ENCODE data around the gene TIMP2.

Gene TIMP2

DNA sequence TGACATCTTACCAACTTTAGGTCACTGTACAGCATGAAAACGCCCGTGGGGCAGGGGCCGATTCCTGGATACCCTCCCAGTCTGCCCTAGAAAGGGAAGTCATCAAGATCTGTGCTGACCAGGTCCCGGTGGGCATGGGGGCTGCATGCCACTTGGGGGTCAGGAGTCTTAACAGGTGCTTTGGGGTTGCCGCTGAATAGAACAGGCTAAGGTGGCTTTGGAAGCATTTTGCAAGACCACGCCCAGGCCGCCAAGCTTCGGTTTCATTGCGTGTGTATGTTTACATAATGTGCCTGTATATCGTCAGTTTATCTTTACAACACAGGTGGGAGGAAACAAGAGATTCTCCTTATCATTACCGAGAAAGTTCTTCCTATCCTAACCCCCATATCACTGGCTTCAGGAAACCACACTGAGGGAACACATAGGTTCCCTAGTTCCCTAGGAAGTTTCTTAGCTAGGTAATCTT is 71.2 kb downstream of the TIMP2 start:
- H3K27me3 ChIP-seq (ENCODE audit: control insufficient read depth, insufficient read depth, low read length) = no peaks in the 10 kb centered on the region
- no peaks in the 10 kb centered on the region for H3K4me1 ChIP-seq (ENCODE audit: control insufficient read depth, insufficient read depth, low read length)
- no peaks in the 10 kb centered on the region for H3K9me3 ChIP-seq (replicated peaks; ENCODE audit: low read length)
- no peak overlapping the region for H3K4me3 ChIP-seq (ENCODE audit: low read length)
- H3K9ac ChIP-seq (ENCODE audit: low read depth, low read length) = no peak overlapping the region
- peaks cover 47% of the 10 kb centered on the region for H3K36me3 ChIP-seq (ENCODE audit: insufficient read depth, low read length)
- H3K4me2 ChIP-seq (ENCODE audit: low read length) = no peak overlapping the region

DNA sequence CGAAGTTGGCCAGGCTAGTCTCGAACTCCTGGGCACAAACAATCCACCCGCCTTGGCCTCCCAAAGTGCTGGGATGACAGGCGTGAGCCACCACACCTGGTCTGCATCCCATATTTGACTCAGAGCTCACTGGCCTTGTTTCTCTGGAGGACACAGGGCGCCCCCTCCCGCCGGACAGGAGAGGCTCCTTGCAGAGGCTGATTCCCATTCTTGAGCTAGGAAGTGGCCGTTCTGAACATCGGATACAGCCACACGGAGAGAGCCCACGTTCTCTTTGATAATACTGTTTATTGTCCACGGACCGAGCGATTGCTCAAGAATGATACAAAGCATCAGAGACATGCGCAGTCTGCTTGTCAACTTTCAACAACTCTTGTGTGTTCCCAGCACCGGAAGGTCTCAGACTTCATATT is 72.5 kb downstream of the TIMP2 start:
- Histone ChIP-seq H3K4me2 (ENCODE audit: low read length) (no peak overlapping the region), H3K4me1 (ENCODE audit: control insufficient read depth, insufficient read depth, low read length) (no peaks in the 10 kb centered on the region), H3K36me3 (ENCODE audit: insufficient read depth, low read length) (peaks cover 47% of the 10 kb centered on the region)

DNA sequence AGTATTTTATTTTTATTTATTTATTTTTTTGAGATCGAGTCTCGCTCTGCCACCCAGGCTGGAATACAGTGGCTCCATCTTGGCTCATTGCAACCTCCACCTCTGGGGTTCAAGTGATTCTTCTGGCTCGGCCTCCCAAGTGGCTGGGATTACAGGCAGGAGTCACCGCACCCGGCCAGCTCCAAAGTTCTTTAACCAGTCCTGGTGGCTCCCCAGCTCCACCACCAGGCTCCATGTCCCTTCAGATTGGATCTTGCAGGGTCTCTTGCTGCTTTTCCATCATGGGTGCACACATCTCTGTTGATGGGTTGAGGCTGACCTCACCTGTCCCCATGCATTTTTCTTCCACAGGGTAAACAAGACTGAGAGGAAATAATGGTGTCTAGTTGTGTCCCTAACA is 76.2 kb downstream of the TIMP2 start:
- Histone ChIP-seq H3K9ac (ENCODE audit: low read depth, low read length) (no peak overlapping the region), H3K27me3 (ENCODE audit: control insufficient read depth, insufficient read depth, low read length) (no peaks in the 10 kb centered on the region), H3K4me3 (ENCODE audit: low read length) (no peak overlapping the region), H3K9me3 (replicated peaks; ENCODE audit: low read length) (no peaks in the 10 kb centered on the region), H3K36me3 (ENCODE audit: insufficient read depth, low read length) (peaks cover 16% of the 10 kb centered on the region), H3K4me1 (ENCODE audit: control insufficient read depth, insufficient read depth, low read length) (no peaks in the 10 kb centered on the region), H3K4me2 (ENCODE audit: low read length) (no peak overlapping the region)

More for the DNA sequence above, 72.5 kb downstream of the TIMP2 start:
- Histone ChIP-seq H3K27me3 (ENCODE audit: control insufficient read depth, insufficient read depth, low read length) (no peaks in the 10 kb centered on the region), H3K9ac (ENCODE audit: low read depth, low read length) (no peak overlapping the region), H3K9me3 (replicated peaks; ENCODE audit: low read length) (no peaks in the 10 kb centered on the region), H3K4me3 (ENCODE audit: low read length) (no peak overlapping the region)

DNA sequence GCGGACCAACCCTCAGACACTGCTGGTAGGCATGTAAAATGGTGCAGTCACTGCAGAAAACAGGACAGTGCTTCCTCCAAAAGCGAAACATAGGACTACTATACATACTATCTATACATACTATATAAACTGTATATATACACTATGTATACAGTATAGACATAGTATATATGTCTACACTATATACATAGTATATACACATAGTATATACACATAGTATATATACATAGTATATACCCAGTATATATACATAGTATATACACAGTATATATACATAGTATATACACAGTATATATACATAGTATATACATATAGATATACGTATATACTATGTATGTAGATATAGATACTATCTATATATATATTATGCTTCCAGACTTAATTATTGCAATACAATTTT is 78.1 kb downstream of the TIMP2 start:
- H3K4me1 ChIP-seq (ENCODE audit: control insufficient read depth, insufficient read depth, low read length) = no peaks in the 10 kb centered on the region
- no peaks in the 10 kb centered on the region for H3K9me3 ChIP-seq (replicated peaks; ENCODE audit: low read length)
- H3K4me3 ChIP-seq (ENCODE audit: low read length) = no peak overlapping the region
- no peaks in the 10 kb centered on the region for H3K27me3 ChIP-seq (ENCODE audit: control insufficient read depth, insufficient read depth, low read length)
- H3K9ac ChIP-seq (ENCODE audit: low read depth, low read length) = no peak overlapping the region
- no peak overlapping the region for H3K4me2 ChIP-seq (ENCODE audit: low read length)
- H3K36me3 ChIP-seq (ENCODE audit: insufficient read depth, low read length) = no peaks in the 10 kb centered on the region

DNA sequence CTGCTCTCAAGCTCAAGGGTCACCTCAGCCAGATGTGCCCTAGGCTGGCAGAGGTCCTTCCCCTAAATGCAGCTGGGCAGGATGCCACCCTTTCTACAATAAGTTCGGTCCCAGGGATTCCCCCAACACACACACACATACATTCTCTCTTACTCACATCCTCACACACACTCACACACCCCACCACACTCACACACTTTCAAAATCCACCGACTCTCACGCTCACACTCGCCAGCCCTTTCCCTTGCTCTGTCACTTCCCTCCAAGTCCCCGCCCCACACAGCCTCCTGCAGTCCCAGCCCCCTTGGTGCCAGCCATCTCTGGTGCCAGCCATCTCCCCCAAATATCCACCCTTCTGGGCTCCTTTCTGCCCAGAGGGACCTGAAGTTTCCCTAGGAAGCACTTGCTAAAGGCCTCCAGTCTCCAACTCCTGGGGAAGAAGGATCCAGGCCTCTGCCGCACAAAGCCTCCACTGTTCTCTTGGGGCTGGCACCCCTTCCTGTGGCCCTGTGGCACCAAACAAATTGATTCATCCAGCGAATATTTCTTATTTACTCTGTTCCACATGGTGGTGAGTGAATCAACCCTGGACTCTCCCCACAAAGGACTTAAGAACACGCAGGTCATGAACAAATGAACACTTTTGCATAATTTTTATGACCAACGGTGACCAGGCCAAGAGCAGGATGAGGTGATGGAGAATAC is 80.7 kb downstream of the TIMP2 start:
- H3K4me3 ChIP-seq (ENCODE audit: low read length) = no peak overlapping the region

DNA sequence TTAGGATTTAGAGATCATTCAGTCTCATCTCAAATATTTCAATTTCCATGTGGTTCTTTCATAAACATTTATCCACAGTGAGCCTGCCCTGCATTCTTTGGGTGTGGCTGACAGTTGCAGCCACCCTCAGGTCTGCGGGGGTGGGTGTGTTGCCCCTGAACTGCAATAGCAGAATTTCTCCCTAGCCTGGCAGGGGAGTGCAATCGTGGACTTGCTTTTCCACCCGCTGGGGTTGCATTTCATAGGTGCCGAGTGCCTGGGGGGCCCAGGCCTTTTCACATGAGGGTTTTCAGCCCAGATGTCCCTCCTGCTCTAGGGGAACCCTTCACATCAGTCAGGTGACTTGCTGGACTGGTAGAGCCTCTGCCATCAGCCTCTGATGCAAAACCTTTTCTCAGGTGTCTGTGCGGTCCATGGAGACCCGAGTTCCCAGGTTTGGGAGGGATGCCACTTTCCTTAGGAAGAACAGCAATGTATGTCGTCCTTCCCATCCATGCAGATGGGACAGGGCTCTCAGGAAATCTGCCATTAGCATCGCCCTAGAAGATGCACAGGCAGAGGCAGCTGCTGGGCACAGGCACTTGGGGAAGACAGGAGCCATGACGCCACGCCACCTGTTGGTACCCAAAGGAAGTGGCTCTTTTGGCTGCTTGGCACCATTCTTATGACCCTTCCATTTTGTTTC is 82.2 kb downstream of the TIMP2 start:
- Histone ChIP-seq H3K4me1 (ENCODE audit: control insufficient read depth, insufficient read depth, low read length) (peaks cover 18% of the 10 kb centered on the region), H3K4me2 (ENCODE audit: low read length) (no peak overlapping the region), H3K9me3 (replicated peaks; ENCODE audit: low read length) (no peaks in the 10 kb centered on the region), H3K36me3 (ENCODE audit: insufficient read depth, low read length) (no peaks in the 10 kb centered on the region), H3K4me3 (ENCODE audit: low read length) (no peak overlapping the region), H3K27me3 (ENCODE audit: control insufficient read depth, insufficient read depth, low read length) (no peaks in the 10 kb centered on the region), H3K9ac (ENCODE audit: low read depth, low read length) (no peak overlapping the region)

More for the DNA sequence above, 80.7 kb downstream of the TIMP2 start:
- Histone ChIP-seq H3K9me3 (replicated peaks; ENCODE audit: low read length) (no peaks in the 10 kb centered on the region), H3K4me1 (ENCODE audit: control insufficient read depth, insufficient read depth, low read length) (peaks cover 6% of the 10 kb centered on the region), H3K9ac (ENCODE audit: low read depth, low read length) (no peak overlapping the region), H3K27me3 (ENCODE audit: control insufficient read depth, insufficient read depth, low read length) (no peaks in the 10 kb centered on the region), H3K4me2 (ENCODE audit: low read length) (no peak overlapping the region), H3K36me3 (ENCODE audit: insufficient read depth, low read length) (no peaks in the 10 kb centered on the region)

DNA sequence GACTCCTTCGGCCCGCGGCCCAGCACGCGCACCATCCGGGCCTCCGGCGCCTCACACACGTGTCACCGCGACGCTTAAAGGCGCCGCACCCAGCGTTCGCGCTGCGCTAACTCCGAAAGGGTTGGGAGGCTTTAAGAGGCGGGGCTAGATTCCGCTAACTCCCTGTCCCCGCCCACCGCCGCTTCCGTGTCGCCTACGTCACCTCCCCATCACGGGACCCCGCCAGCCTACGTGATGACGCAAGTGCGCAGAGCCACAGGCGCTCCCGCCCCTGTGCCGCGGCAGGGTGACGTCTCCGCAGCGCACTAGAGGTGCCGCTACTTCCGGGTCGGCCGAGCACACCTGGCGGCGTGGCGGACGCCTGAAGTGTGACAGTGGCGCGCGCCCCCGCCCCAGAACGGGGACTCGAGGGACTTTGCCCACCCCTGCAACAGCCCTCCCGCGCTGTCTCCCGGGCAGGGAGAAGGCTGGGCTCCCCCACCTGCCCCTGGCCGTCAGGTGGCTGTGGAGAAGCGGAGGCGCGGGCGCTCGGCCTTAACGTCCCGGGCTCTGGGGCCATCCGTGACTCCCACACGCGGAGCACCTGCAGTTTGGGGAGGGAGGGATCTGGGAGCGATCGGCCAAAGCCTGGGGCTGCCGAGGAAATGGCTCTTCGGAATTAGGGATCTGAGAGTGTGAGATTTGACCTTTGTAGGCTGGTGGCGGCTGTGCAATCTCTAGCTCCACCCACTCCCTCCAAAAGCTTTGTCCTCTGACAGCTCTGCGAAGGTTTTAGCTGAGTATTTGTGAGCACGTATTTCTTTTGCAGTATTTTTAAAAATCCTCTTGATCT is 84.2 kb downstream of the TIMP2 start, which contains the start of gene USP36:
Gene USP36 (minus strand): TSS at position 35 of the 832 bp plus-strand sequence. CDS start 4,451 bp downstream, outside the sequence.
- peak within 1 kb of the TSS; percentile 96 for H3K4me2 ChIP-seq (ENCODE audit: low read length)
- H3K9me3 ChIP-seq (replicated peaks; ENCODE audit: low read length) = no peaks in the 10 kb centered on the region
- H3K9ac ChIP-seq (ENCODE audit: low read depth, low read length) = peak within 1 kb of the TSS; percentile 98
- H3K36me3 ChIP-seq (ENCODE audit: insufficient read depth, low read length) = peaks cover 20% of the 10 kb centered on the region
- H3K27me3 ChIP-seq (ENCODE audit: control insufficient read depth, insufficient read depth, low read length) = no peaks in the 10 kb centered on the region
- H3K4me1 ChIP-seq (ENCODE audit: control insufficient read depth, insufficient read depth, low read length) = peaks cover 25% of the 10 kb centered on the region
- peak within 1 kb of the TSS; percentile 90 for H3K4me3 ChIP-seq (ENCODE audit: low read length)

DNA sequence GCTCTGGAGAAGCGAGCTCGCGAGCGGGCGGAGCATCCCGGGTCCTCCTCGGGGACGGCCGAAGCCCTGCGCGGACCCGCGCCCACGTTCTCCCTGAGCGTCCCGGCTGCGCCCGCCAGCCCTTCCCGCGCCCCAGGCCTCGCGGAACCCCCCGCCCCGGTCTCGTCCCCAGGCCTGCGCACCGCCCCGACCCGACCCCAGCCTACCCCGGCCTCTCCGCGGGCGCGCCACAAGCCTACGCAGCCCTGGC is 84.7 kb downstream of the TIMP2 start:
- H3K27me3 ChIP-seq (ENCODE audit: control insufficient read depth, insufficient read depth, low read length) = no peaks in the 10 kb centered on the region
- H3K4me1 ChIP-seq (ENCODE audit: control insufficient read depth, insufficient read depth, low read length) = peaks cover 25% of the 10 kb centered on the region
- peak overlapping the region; percentile 98 for H3K9ac ChIP-seq (ENCODE audit: low read depth, low read length)
- H3K9me3 ChIP-seq (replicated peaks; ENCODE audit: low read length) = no peaks in the 10 kb centered on the region
- peak overlapping the region; percentile 90 for H3K4me3 ChIP-seq (ENCODE audit: low read length)
- H3K36me3 ChIP-seq (ENCODE audit: insufficient read depth, low read length) = peaks cover 25% of the 10 kb centered on the region
- peak overlapping the region; percentile 96 for H3K4me2 ChIP-seq (ENCODE audit: low read length)

DNA sequence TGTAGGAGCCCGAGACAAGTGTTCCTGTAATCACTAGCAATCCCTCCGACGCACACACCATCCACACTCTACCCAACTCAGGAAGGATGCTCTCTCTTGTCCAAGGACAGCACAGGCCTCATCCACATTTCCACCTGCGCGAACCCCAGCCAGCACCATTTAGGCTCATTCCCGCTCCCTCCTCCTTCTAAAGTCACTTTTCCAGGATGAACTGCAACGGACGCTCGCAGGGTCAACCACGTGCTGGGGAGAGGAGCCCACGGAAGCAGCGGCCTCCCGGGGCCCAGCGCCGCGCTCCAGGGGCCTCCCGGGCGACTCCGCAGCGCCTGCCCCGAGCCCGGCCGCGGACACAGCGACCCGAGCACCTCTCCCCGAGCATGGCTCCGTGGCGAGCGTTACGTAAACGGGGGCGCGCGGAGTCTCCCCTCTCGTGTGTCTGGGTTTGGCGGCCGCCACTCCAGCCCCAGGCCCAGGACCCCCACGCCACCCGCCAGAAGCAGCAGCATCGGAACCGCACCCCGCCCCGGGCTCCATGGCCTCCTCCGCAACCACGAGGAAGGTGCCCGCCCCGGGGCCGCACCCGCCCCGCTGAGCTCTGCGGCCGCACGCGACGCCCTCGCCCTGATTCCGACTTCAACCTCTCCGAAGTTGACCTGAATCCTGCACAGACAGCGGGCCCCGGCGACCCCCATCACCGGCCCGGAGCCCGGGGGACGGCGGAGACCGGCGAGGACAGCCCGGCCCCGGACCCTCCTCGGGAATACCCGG is 85.2 kb downstream of the TIMP2 start:
- Histone ChIP-seq H3K9me3 (replicated peaks; ENCODE audit: low read length) (no peaks in the 10 kb centered on the region), H3K4me2 (ENCODE audit: low read length) (peak overlapping the region; percentile 96), H3K4me1 (ENCODE audit: control insufficient read depth, insufficient read depth, low read length) (peaks cover 25% of the 10 kb centered on the region), H3K36me3 (ENCODE audit: insufficient read depth, low read length) (peaks cover 31% of the 10 kb centered on the region), H3K27me3 (ENCODE audit: control insufficient read depth, insufficient read depth, low read length) (no peaks in the 10 kb centered on the region), H3K9ac (ENCODE audit: low read depth, low read length) (peak overlapping the region; percentile 98), H3K4me3 (ENCODE audit: low read length) (peak overlapping the region; percentile 90)

DNA sequence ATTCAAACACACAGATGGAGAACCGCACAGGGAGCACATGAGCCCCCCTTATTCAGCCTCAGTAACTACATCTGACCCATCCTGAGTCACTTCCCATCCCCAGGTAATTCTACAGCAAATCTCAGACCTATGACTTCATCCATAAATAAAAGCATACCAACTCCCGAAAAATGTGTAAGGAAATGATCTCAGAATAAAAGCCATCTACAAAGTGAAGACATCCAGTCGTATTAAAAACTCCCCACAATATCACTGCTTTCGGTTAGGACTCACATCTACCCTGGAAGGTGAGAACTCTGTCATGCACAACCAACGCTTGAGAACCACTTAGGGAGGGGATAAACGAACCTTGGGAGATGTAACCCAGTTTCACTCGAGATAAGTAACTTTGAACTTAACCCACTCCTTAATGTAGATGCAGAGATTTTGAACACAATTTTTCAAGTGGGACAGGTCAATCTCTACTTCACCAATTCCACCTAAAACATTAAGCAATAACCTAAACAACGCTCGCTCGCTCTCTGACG is 85.9 kb downstream of the TIMP2 start:
- peaks cover 35% of the 10 kb centered on the region for H3K36me3 ChIP-seq (ENCODE audit: insufficient read depth, low read length)
- peaks cover 25% of the 10 kb centered on the region for H3K4me1 ChIP-seq (ENCODE audit: control insufficient read depth, insufficient read depth, low read length)
- H3K9ac ChIP-seq (ENCODE audit: low read depth, low read length) = peak overlapping the region; percentile 98
- no peaks in the 10 kb centered on the region for H3K27me3 ChIP-seq (ENCODE audit: control insufficient read depth, insufficient read depth, low read length)
- H3K9me3 ChIP-seq (replicated peaks; ENCODE audit: low read length) = no peaks in the 10 kb centered on the region
- H3K4me3 ChIP-seq (ENCODE audit: low read length) = peak overlapping the region; percentile 90
- peak overlapping the region; percentile 96 for H3K4me2 ChIP-seq (ENCODE audit: low read length)

Data from skeletal muscle satellite cell (primary cell).